ENCODE measurements around the gene COA5. TPM values are rescaled to one million over a fixed set of nuclear protein-coding genes. Genes with fewer than 3 reads are reported as not detected.

The COA5 gene
- total RNA-seq, 3 donors from 2014 or later = 35.4 to 50.8 (median 45.6) TPM

- intact Hi-C loops (cut with DNase I; ENCODE audit: low total_unique reads) = no loop called here
- Histone ChIP-seq H3K27ac (no peak overlapping the region), H3K4me3 (no peak overlapping the region), H3K9me3 (no peaks in the 10 kb centered on the region), H3K4me1 (no peaks in the 10 kb centered on the region), H3K36me3 (no peaks in the 10 kb centered on the region), H3K27me3 (no peaks in the 10 kb centered on the region)
- no peak for TF ChIP-seq CTCF (IDR thresholded peaks at IDR 0.05)
- TF ChIP-seq POLR2A (IDR thresholded peaks at IDR 0.05) = no peak
- TF ChIP-seq POLR2AphosphoS5 (IDR thresholded peaks at IDR 0.05) = no peak
- DNase-seq (ENCODE audit: low spot score in 2 of 2) = no peak
These were observed 30.1 kb downstream of the COA5 start for GRCh38 chr2:98578231-98578630.

- DNase-seq (ENCODE audit: low spot score in 2 of 2) = no peak
- H3K27ac ChIP-seq = no peak overlapping the region
- no peaks in the 10 kb centered on the region for H3K36me3 ChIP-seq
- H3K27me3 ChIP-seq = no peaks in the 10 kb centered on the region
- intact Hi-C loops (cut with DNase I; ENCODE audit: low total_unique reads) = no loop called here
- H3K9me3 ChIP-seq = no peaks in the 10 kb centered on the region
- no peak overlapping the region for H3K4me3 ChIP-seq
- no peaks in the 10 kb centered on the region for H3K4me1 ChIP-seq
- TF ChIP-seq CTCF (IDR thresholded peaks at IDR 0.05) (no peak), POLR2AphosphoS5 (IDR thresholded peaks at IDR 0.05) (no peak), POLR2A (IDR thresholded peaks at IDR 0.05) (no peak)
These were observed 31.0 kb downstream of the COA5 start for GRCh38 chr2:98577313-98577712.

DNA sequence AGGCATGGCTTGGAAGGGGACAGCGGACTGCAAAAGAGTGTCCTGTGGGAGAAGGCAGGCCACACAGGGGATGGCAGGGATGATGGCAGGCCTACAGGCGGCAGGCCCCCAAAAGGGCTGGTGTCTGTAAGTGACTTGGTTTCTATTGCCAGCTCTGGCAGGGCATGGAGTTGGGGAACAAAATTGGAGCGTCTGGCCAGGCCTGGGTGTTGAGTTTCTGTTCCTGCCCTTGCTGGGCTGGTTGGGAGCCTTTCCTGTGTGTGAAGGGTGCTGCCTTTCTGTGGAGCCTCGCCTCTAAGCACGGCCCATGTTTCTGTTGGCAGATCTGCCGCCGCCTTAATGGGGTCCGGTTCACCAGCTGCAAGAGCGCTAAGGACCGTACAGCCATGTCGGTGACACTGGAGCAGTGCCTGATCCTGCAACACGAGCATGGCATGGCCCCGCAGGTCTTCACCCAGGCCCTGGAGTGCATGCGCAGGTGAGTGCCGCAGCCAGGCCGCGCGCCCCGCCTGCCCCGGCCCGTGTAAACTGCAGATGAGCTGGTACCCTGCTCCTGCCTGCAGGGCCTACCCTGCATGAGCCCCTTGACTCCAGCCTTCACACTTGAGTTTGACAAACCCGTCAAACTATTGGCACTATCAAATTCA lies 31.5 kb downstream of the COA5 start:
- Histone ChIP-seq H3K36me3 (no peaks in the 10 kb centered on the region), H3K4me1 (no peaks in the 10 kb centered on the region), H3K27me3 (no peaks in the 10 kb centered on the region), H3K4me3 (no peak overlapping the region), H3K27ac (no peak overlapping the region), H3K9me3 (no peaks in the 10 kb centered on the region)
- intact Hi-C loops (cut with DNase I; ENCODE audit: low total_unique reads) = no loop called here
- TF ChIP-seq POLR2A (IDR thresholded peaks at IDR 0.05) = no peak
- no peak for TF ChIP-seq CTCF (IDR thresholded peaks at IDR 0.05)
- no peak for TF ChIP-seq POLR2AphosphoS5 (IDR thresholded peaks at IDR 0.05)
- DNase-seq (ENCODE audit: low spot score in 2 of 2) = no peak

DNA sequence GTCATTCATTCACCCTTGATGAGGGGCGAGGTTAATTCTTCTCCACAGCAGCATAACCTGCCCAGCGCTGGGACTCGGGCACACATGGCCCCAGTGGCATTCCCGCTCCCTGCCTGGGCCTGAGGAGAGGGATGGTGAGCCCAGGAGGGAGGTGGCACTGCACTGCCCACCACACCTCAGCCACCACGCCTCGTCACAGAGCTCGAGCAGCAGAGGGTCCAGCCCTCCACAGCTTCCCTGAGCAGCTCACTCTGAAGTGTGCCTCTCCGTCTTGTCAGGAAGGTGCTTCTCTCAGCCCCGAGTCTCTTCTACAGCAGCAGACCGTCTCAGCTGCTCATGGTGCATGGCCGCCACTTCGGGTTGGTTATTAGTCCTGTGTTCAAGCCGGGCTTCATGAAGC lies 34.9 kb downstream of the COA5 start:
- H3K27ac ChIP-seq = no peak overlapping the region
- DNase-seq (ENCODE audit: low spot score in 2 of 2) = no peak
- intact Hi-C loops (cut with DNase I; ENCODE audit: low total_unique reads) = no loop called here
- TF ChIP-seq POLR2AphosphoS5 (IDR thresholded peaks at IDR 0.05) (no peak), CTCF (IDR thresholded peaks at IDR 0.05) (no peak), POLR2A (IDR thresholded peaks at IDR 0.05) (no peak)
- no peaks in the 10 kb centered on the region for H3K4me1 ChIP-seq
- no peaks in the 10 kb centered on the region for H3K9me3 ChIP-seq
- H3K27me3 ChIP-seq = no peaks in the 10 kb centered on the region
- no peaks in the 10 kb centered on the region for H3K36me3 ChIP-seq
- no peak overlapping the region for H3K4me3 ChIP-seq

DNA sequence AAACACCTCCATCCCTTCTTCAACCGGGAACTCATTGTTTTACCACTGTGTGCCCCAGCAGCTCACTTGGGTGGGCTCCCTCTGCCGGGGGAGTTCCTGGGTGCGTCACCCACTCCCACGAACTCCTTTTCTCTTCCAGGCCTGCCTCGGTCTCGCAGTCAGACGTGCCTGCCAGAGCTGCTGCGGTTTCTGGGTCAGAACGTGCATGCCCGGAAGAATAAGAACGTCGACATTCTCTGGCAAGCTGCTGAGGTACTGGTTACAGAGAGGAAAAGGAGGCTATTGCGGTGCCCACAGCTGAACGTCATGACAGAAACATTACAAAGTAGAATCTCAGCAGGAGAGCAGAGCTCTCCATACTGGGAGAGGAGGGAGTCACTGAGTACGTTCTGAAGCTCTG lies 35.6 kb downstream of the COA5 start:
- intact Hi-C loops (cut with DNase I; ENCODE audit: low total_unique reads) = no loop called here
- DNase-seq (ENCODE audit: low spot score in 2 of 2) = no peak
- no peaks in the 10 kb centered on the region for H3K27me3 ChIP-seq
- H3K4me1 ChIP-seq = no peaks in the 10 kb centered on the region
- no peak for TF ChIP-seq POLR2AphosphoS5 (IDR thresholded peaks at IDR 0.05)
- no peak for TF ChIP-seq CTCF (IDR thresholded peaks at IDR 0.05)
- no peak for TF ChIP-seq POLR2A (IDR thresholded peaks at IDR 0.05)
- no peaks in the 10 kb centered on the region for H3K36me3 ChIP-seq
- no peaks in the 10 kb centered on the region for H3K9me3 ChIP-seq
- H3K4me3 ChIP-seq = no peak overlapping the region
- H3K27ac ChIP-seq = no peak overlapping the region
